Astrocyte of the spinal cord (primary cell): Measurements from ENCODE around the gene CAPG.

Experiments
- DNase-seq: peaks from one replicate; pipeline ENCODE4 v3.0.0; 2011; ENCODE audit warnings: low read depth, low spot score
- H3K4me3 ChIP-seq: 2 replicates; pipeline ENCODE4 v1.5.1; 2011; ENCODE audit warnings: low read depth, mild to moderate bottlenecking, low read length, moderate library complexity
- in situ Hi-C: cut with HindIII; loops from 2 replicates; pipeline ENCODE4 v1.10.0; 2017; ENCODE audit warnings: low sequenced_read_pairs
- TF ChIP-seq, protein P1 (sequence below): IDR thresholded peaks from 2 replicates; pipeline ENCODE4 v1.5.1; 2012; ENCODE audit warnings: low read depth, mild to moderate bottlenecking, low read length, inconsistent platforms

The CAPG gene

GRCh38 chr2:85438201-85439024 is 28.2 kb upstream of the CAPG start:
- in situ Hi-C loops: no loop called here
- H3K4me3 ChIP-seq: no peak overlapping the region
- TF ChIP-seq, protein P1, sequence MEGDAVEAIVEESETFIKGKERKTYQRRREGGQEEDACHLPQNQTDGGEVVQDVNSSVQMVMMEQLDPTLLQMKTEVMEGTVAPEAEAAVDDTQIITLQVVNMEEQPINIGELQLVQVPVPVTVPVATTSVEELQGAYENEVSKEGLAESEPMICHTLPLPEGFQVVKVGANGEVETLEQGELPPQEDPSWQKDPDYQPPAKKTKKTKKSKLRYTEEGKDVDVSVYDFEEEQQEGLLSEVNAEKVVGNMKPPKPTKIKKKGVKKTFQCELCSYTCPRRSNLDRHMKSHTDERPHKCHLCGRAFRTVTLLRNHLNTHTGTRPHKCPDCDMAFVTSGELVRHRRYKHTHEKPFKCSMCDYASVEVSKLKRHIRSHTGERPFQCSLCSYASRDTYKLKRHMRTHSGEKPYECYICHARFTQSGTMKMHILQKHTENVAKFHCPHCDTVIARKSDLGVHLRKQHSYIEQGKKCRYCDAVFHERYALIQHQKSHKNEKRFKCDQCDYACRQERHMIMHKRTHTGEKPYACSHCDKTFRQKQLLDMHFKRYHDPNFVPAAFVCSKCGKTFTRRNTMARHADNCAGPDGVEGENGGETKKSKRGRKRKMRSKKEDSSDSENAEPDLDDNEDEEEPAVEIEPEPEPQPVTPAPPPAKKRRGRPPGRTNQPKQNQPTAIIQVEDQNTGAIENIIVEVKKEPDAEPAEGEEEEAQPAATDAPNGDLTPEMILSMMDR: no peak
- DNase-seq: no peak

DNA sequence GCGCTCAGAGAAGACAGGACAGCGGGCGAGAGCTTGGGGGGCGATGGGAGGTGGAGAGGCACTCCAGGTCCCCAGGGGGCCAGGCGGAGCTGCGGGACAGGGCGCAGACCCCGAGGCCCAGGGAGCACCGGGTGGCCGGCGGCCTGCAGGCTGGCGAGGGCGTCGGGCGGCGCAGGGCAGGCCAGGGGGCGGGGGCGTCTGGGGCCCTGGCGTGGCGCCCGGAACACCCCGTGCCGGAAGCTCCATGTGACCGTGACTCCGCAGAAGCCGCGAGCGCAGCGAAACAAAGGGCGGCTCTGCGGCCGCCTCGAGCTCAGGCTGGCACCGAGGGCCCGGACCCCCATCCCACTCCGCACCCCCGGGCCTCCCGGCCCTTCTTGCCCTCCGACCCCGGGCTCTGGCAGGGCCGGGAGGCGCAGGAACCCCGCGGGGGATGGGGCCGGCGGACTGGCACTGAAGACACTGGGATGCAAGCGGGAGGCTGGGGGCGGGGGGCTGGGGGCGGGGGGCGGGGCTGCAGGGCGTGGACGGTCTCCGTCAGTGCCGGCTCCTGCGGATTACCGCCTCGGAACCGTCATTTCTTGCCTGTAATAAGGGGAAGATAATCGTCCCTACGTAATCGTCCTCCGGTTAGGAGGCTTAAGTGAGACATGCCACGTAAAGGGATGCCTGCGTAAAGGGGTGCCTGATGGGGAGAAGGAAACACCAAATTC is 27.5 kb upstream of the CAPG start:
- TF ChIP-seq, protein P1: no peak
- in situ Hi-C loops: no loop called here
- no peak overlapping the region for H3K4me3 ChIP-seq
- DNase-seq: peak; percentile 78

GRCh38 chr2:85436836-85437487 is 26.8 kb upstream of the CAPG start:
- TF ChIP-seq, protein P1: no peak
- H3K4me3 ChIP-seq: no peak overlapping the region
- in situ Hi-C loops: no loop called here
- DNase-seq: no peak

DNA sequence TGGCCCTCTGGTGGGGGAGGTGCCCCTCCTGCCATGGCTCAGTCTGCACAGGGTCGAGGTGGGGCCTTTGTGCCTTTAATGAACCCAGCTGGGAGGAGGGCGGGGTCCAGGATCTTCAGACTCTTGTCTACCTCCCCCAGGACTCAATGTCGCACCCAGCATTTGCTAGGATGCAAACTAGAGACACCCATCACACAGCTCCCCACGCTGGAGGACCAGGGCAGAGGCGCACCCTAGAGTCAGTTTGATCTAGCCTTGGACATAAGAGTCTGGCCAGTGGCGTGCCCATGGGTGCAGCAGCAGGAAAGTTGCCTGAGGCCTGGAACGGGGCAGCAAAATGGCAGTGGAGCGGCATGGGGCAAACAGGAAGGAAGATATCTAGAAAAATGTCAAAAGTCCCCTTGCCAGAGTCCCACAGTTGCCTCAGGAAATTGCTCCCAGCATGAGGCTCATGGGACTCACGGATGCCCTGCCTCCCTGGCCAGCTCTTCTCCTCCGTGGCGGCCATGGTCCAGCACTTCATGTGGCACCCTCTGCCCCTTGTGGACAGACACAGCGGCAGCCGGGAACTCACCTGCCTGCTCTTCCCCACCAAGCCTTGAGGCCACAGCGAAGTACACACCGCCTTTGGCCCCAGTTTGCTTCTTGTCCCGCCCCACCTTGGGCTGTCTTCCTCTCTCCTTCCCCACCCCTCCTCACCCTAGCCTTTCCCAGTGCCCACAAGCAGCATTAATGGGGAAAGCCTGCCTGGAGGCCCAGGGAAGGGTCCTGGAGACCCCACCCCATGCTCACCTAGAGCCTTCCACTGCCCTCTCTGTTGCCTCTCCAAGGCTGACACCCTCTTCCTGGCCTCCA is 26.0 kb upstream of the CAPG start:
- TF ChIP-seq, protein P1: peak; percentile 3
- no peak for DNase-seq
- in situ Hi-C loops: no loop called here
- H3K4me3 ChIP-seq: no peak overlapping the region

- no peak for DNase-seq
- in situ Hi-C loops: no loop called here
- TF ChIP-seq, protein P1: no peak
- H3K4me3 ChIP-seq: no peak overlapping the region
Measured at GRCh38 chr2:85435220-85435958, 25.2 kb upstream of the CAPG start.
